ENCODE measurements around the gene FSD1. TPM values are rescaled to one million over a fixed set of nuclear protein-coding genes. Genes with fewer than 3 reads are reported as not detected.
A peak's percentile ranks its signal among the peaks of the same experiment; 100 is the strongest.

Gene FSD1
- total RNA-seq, 6 experiments from 2014 or later: 0.19 to 2.2 (median 0.52) TPM; not detected in 2

DNA sequence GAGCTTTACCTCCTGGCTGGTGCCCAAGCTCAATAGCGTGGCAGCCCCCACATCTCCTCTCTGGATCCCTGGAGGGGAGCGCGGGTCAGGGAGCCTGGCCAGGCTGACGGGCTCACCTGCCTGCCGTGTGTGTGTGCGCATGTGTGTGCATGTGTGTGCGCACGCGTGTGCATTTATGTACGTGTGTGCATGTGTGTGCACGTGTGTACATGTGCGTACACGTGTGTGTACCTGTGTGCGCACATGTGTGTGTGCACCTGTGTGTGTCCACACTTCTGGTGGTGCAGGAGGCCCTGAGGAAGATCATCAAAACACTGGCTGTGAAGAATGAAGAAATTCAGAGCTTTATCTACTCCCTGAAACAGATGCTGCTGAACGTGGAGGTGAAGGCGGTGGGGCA lies 1.3 kb downstream of the FSD1 start:
- no peak overlapping the region for H3K27ac ChIP-seq
- no peak overlapping the region for H3K4me3 ChIP-seq
- no peak for ATAC-seq
- H3K27me3 ChIP-seq: no peaks in the 10 kb centered on the region
- no peaks in the 10 kb centered on the region for H3K4me1 ChIP-seq
- WGBS (ENCODE audit: insufficient coverage, low coverage, low lambda C conversion rate, missing lambda C conversion rate): 72% methylated on average over 6 of the region's 16 CpGs
- TF ChIP-seq POLR2A (IDR thresholded peaks at IDR 0.05): no peak
- TF ChIP-seq, protein P1, sequence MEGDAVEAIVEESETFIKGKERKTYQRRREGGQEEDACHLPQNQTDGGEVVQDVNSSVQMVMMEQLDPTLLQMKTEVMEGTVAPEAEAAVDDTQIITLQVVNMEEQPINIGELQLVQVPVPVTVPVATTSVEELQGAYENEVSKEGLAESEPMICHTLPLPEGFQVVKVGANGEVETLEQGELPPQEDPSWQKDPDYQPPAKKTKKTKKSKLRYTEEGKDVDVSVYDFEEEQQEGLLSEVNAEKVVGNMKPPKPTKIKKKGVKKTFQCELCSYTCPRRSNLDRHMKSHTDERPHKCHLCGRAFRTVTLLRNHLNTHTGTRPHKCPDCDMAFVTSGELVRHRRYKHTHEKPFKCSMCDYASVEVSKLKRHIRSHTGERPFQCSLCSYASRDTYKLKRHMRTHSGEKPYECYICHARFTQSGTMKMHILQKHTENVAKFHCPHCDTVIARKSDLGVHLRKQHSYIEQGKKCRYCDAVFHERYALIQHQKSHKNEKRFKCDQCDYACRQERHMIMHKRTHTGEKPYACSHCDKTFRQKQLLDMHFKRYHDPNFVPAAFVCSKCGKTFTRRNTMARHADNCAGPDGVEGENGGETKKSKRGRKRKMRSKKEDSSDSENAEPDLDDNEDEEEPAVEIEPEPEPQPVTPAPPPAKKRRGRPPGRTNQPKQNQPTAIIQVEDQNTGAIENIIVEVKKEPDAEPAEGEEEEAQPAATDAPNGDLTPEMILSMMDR (IDR thresholded peaks at IDR 0.05): no peak
- H3K36me3 ChIP-seq: no peaks in the 10 kb centered on the region
- DNase-seq: no peak
- intact Hi-C loops (cut with DNase I): no loop called here
- H3K9me3 ChIP-seq: no peaks in the 10 kb centered on the region

DNA sequence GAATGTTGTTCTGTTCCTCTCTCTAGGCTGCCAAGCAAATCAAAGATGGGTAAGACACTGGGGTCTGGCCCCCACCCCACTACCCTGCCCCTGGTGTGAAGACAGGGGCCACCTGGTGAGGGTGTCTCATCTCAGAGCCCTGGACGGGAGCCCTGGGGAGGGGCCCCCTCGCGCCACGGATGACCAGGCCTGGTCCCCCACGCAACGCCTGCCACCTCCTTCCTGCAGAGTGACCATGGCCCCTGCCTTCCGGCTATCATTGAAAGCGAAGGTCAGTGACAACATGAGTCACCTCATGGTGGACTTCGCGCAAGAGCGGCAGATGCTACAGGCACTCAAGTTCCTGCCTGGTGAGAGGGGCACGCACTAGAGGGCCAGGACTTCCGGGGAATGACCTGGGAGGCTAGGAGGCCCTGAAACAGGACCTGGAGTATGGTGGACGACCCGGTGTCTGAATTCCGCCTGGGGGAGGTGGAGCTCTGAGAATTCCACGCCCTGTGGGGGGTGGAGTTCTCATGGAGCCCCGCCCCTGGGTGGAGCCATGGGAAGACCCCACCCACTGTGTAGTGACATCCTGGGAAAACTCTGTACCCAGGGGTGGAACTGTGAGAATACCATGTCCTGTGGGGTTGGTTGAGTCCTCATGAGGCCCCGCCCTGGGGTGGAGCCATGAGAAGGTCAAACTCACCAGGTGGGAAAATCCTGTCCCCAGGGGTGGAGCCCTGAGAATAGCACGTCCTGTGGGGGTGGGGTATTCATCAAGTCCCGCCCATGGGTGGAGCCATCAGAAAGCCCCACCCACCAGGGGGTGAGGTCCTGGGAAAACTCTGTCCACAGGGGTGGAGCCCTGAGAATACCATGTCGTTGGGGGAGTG lies 6.1 kb downstream of the FSD1 start:
- Histone ChIP-seq H3K4me3 (no peak overlapping the region), H3K27ac (no peak overlapping the region), H3K36me3 (no peaks in the 10 kb centered on the region), H3K27me3 (no peaks in the 10 kb centered on the region), H3K4me1 (no peaks in the 10 kb centered on the region), H3K9me3 (no peaks in the 10 kb centered on the region)
- intact Hi-C loops (cut with DNase I): no loop called here
- TF ChIP-seq, protein P1 (IDR thresholded peaks at IDR 0.05): no peak
- no peak for TF ChIP-seq POLR2A (IDR thresholded peaks at IDR 0.05)
- ATAC-seq: peak in 2 of 4 donors; percentile 8 to 11
- WGBS (ENCODE audit: insufficient coverage, low coverage, low lambda C conversion rate, missing lambda C conversion rate): 70% methylated on average over 2 of the region's 22 CpGs
- no peak for DNase-seq

DNA sequence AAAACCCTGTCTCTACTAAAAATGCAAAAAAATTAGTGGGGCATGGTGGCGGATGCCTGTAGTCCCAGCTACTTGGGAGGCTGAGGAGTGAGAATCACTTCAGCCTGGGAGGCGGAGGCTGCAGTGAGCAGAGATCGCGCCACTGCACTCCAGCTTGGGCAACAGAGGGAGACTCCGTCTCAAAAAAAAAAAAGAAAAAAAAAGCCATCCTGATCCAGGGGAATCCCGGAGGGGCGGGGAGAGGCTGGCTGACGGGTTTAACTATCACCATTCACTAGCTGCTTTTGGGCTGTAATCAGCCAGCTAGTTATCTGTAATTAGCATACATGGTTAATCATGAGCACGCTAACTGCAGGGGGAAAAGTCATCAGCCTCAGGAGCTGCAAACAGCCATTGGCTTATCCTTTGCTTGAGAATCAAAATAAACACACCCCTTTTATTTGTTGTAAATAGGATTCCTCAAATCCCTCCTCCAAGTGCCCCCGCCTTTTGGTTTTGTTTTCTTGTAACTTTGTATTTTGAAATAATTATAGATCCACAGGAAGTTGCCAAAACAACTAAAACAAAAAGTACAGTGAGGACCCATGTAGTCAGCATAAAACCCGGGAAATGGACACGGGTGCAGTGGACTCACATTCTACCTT lies 9.6 kb downstream of the FSD1 start:
- H3K27me3 ChIP-seq: no peaks in the 10 kb centered on the region
- peak overlapping the region in 2 of 3 donors; percentile 18 to 24 for H3K4me3 ChIP-seq
- no peaks in the 10 kb centered on the region for H3K36me3 ChIP-seq
- intact Hi-C loops (cut with DNase I): no loop called here
- H3K9me3 ChIP-seq: no peaks in the 10 kb centered on the region
- ATAC-seq: peak; percentile 70 to 94 (median 84)
- WGBS (ENCODE audit: insufficient coverage, low coverage, low lambda C conversion rate, missing lambda C conversion rate): 16% methylated on average over 9 of the region's 12 CpGs
- no peak overlapping the region for H3K27ac ChIP-seq
- TF ChIP-seq, protein P1 (IDR thresholded peaks at IDR 0.05): peak in 1 of 4 donors; percentile 12
- no peak for TF ChIP-seq POLR2A (IDR thresholded peaks at IDR 0.05)
- DNase-seq: peak in 1 of 3 donors; percentile 64
- no peaks in the 10 kb centered on the region for H3K4me1 ChIP-seq

DNA sequence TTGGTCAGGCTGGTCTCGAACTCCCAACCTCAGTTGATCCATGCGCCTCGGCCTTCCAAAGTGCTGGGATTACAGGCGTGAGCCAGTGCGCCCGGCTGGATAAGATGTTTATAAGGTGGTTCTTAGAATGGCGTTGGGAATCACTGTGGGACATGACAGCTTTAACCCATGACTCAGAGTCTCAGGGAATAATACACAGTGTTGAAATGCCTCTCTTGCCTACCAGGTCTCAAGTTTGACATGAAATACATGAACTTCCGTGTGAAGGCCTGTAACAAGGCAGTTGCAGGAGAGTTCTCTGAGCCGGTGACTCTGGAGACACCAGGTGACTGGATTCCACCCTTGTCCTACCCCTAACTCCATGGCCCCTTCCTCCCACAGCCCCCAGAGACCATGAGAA lies 12.6 kb downstream of the FSD1 start:
- Histone ChIP-seq H3K9me3 (no peaks in the 10 kb centered on the region), H3K27ac (no peak overlapping the region), H3K4me3 (no peak overlapping the region), H3K27me3 (no peaks in the 10 kb centered on the region), H3K36me3 (no peaks in the 10 kb centered on the region), H3K4me1 (no peaks in the 10 kb centered on the region)
- no peak for DNase-seq
- no peak for TF ChIP-seq POLR2A (IDR thresholded peaks at IDR 0.05)
- TF ChIP-seq, protein P1 (IDR thresholded peaks at IDR 0.05): no peak
- 97% methylated on average over 7 of the region's 9 CpGs for WGBS (ENCODE audit: insufficient coverage, low coverage, low lambda C conversion rate, missing lambda C conversion rate)
- ATAC-seq: no peak
- intact Hi-C loops (cut with DNase I): no loop called here

Data from right lobe of liver (tissue), 6 donors.